Activated CD8-positive, alpha-beta memory T cell treated with anti-CD3 and anti-CD28 coated beads for 4 hours (primary cell): ENCODE measurements around the gene SLC4A1AP.

Experiments
- DNase-seq, 2 donors: peaks; one replicate each; pipeline ENCODE4 v3.0.0-alpha.2; 2020; ENCODE audit warnings: low read depth in 2 of 2

Gene SLC4A1AP

DNA sequence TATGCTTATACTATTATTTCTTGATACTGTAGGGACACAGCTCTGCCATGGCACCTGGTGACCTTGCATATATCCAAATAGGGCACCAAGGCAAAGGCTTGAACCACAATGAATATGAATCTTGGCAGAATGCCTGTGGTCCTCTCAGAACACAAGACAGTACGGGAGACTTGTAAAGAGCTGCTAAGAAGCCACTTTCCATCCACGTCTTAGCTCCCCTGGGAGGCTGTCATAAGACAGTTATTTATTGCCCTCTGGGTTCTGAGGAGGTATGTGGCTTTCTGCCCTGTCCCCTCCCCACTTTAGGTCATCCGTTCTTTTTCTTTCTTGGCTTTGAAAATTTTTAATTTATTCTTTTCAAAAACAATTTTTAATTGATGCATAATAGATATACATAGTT is 78.0 kb downstream of the SLC4A1AP start:
- no peak for DNase-seq

DNA sequence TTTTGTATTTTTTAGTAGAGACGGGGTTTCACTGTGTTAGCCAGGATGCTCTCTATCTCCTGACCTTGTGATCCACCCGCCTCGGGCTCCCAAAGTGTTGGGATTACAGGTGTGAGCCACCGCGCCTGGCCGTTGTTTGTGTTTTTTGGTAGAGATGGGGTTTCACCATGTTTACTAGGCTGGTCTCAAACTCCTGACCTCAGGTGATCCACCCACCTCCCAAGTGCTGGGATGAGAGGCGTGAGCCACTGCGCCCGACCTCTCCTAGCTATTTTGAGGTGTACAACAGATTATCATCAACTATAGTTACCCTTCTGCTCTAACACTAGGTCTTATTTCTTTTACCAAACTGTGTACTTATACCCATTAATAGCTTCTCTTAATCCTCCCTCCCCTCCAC is 78.9 kb downstream of the SLC4A1AP start:
- DNase-seq, result no peak
